ENCODE results near the gene CUX1.

DNA sequence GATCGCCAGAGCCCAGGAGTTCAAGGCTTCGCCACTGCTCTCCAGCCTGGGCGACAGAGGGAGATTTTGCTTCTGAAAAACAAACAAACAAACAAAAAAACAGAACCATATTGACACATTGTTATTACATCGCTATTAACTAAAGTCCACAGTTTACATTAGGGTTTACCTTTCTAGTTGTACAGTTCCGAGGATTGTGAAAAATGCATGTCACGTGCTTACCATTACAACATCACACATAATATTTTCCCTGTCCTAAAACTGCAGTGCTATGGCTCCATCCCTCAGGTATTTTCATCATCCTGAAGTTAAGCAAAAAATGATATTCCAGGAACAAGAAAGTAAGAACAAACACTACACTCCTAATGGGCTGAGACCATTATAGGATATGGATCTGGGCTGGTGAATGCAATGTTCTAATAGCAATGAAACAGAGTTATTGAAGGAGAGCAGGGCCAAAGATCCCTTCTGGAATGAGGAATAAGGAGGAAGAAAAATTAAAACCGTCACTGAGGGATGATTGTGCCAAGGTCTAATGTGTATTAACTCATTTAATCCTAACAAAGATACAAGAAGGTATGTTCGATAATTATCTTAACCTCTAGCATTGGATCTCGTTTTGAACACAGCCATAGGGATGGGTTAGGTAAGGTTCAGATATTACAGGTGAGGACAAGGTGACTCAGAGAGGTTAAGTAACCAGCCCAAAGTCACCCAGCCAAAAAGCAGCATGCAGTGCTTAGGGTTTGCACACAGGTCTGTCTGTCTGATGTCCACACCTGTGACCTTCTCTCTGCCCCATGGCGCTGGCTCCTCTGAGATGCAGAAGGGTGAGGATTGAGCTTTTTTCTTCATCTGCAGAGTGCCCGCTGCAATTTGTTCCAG, 14.0 kb upstream of the CUX1 start:
- TF ChIP-seq, protein P1, sequence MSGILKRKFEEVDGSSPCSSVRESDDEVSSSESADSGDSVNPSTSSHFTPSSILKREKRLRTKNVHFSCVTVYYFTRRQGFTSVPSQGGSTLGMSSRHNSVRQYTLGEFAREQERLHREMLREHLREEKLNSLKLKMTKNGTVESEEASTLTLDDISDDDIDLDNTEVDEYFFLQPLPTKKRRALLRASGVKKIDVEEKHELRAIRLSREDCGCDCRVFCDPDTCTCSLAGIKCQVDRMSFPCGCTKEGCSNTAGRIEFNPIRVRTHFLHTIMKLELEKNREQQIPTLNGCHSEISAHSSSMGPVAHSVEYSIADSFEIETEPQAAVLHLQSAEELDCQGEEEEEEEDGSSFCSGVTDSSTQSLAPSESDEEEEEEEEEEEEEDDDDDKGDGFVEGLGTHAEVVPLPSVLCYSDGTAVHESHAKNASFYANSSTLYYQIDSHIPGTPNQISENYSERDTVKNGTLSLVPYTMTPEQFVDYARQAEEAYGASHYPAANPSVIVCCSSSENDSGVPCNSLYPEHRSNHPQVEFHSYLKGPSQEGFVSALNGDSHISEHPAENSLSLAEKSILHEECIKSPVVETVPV (CRISPR knock-in tag; IDR thresholded peaks at IDR 0.05), result no peak
- no peak for TF ChIP-seq GLIS3 (CRISPR knock-in tag; IDR thresholded peaks at IDR 0.05)
- TF ChIP-seq ZNF70 (CRISPR knock-in tag; IDR thresholded peaks at IDR 0.05), result no peak
- TF ChIP-seq ZFP3 (CRISPR knock-in tag; IDR thresholded peaks at IDR 0.05), result no peak
- TF ChIP-seq ARNTL (CRISPR knock-in tag; IDR thresholded peaks at IDR 0.05; ENCODE audit: borderline replicate concordance, low read depth), result no peak
- TF ChIP-seq, protein P2, sequence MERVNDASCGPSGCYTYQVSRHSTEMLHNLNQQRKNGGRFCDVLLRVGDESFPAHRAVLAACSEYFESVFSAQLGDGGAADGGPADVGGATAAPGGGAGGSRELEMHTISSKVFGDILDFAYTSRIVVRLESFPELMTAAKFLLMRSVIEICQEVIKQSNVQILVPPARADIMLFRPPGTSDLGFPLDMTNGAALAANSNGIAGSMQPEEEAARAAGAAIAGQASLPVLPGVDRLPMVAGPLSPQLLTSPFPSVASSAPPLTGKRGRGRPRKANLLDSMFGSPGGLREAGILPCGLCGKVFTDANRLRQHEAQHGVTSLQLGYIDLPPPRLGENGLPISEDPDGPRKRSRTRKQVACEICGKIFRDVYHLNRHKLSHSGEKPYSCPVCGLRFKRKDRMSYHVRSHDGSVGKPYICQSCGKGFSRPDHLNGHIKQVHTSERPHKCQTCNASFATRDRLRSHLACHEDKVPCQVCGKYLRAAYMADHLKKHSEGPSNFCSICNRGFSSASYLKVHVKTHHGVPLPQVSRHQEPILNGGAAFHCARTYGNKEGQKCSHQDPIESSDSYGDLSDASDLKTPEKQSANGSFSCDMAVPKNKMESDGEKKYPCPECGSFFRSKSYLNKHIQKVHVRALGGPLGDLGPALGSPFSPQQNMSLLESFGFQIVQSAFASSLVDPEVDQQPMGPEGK (CRISPR knock-in tag; IDR thresholded peaks at IDR 0.05; ENCODE audit: borderline replicate concordance), result no peak
- TF ChIP-seq, protein P3, sequence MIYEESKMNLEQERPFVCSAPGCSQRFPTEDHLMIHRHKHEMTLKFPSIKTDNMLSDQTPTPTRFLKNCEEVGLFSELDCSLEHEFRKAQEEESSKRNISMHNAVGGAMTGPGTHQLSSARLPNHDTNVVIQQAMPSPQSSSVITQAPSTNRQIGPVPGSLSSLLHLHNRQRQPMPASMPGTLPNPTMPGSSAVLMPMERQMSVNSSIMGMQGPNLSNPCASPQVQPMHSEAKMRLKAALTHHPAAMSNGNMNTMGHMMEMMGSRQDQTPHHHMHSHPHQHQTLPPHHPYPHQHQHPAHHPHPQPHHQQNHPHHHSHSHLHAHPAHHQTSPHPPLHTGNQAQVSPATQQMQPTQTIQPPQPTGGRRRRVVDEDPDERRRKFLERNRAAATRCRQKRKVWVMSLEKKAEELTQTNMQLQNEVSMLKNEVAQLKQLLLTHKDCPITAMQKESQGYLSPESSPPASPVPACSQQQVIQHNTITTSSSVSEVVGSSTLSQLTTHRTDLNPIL (CRISPR knock-in tag; IDR thresholded peaks at IDR 0.05; ENCODE audit: low read depth), result no peak
- TF ChIP-seq ESRRG (CRISPR knock-in tag; IDR thresholded peaks at IDR 0.05), result no peak
- no peak for TF ChIP-seq TOX (CRISPR knock-in tag; IDR thresholded peaks at IDR 0.05; ENCODE audit: borderline replicate concordance)
- no peak for TF ChIP-seq OSR1 (CRISPR knock-in tag; IDR thresholded peaks at IDR 0.05)
- TF ChIP-seq BACH2 (CRISPR knock-in tag; IDR thresholded peaks at IDR 0.05; ENCODE audit: borderline replicate concordance), result no peak
- no peak for TF ChIP-seq ISL1 (CRISPR knock-in tag; IDR thresholded peaks at IDR 0.05)

Measured in SK-N-SH treated with all-trans-retinoic acid at 6 μM for 48 hours (cell line).